Astrocyte (in vitro differentiated cells and primary cell): ENCODE data around the gene COL4A5.

Experiments used
- EZH2 ChIP-seq: IDR thresholded peaks from 2 replicates; pipeline ENCODE4 v1.6.1; 2012; ENCODE audit warnings: mild to moderate bottlenecking, low read length, inconsistent platforms; ENCODE audit not compliant: insufficient read depth
- TF ChIP-seq, protein P1 (sequence below): IDR thresholded peaks from 2 replicates; pipeline ENCODE4 v1.5.1; 2011; ENCODE audit warnings: low read depth, mild to moderate bottlenecking, inconsistent platforms, low read length, moderate library complexity; ENCODE audit not compliant: insufficient read depth

- TF ChIP-seq, protein P1, sequence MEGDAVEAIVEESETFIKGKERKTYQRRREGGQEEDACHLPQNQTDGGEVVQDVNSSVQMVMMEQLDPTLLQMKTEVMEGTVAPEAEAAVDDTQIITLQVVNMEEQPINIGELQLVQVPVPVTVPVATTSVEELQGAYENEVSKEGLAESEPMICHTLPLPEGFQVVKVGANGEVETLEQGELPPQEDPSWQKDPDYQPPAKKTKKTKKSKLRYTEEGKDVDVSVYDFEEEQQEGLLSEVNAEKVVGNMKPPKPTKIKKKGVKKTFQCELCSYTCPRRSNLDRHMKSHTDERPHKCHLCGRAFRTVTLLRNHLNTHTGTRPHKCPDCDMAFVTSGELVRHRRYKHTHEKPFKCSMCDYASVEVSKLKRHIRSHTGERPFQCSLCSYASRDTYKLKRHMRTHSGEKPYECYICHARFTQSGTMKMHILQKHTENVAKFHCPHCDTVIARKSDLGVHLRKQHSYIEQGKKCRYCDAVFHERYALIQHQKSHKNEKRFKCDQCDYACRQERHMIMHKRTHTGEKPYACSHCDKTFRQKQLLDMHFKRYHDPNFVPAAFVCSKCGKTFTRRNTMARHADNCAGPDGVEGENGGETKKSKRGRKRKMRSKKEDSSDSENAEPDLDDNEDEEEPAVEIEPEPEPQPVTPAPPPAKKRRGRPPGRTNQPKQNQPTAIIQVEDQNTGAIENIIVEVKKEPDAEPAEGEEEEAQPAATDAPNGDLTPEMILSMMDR, result no peak
- no peak for TF ChIP-seq EZH2
These were observed 26.9 kb upstream of the COL4A5 start for GRCh38 chrX:108412783-108413182.
